NK-92 treated with Interleukin-12 subunit alpha and Interleukin-12 subunit beta, amount 100 ng/mL, for 24 hours (cell line): ENCODE results near the gene WDR70.
"Not testable (repeated sequence)": the region's sequence is repeated elsewhere in the genome, so short reads cannot be mapped to it uniquely, and the experiment has no call there.

Source experiments
- DNase-seq: peaks from one replicate; lab custom pipeline; 2025; lab: John Stamatoyannopoulos, UW

Gene WDR70

DNA sequence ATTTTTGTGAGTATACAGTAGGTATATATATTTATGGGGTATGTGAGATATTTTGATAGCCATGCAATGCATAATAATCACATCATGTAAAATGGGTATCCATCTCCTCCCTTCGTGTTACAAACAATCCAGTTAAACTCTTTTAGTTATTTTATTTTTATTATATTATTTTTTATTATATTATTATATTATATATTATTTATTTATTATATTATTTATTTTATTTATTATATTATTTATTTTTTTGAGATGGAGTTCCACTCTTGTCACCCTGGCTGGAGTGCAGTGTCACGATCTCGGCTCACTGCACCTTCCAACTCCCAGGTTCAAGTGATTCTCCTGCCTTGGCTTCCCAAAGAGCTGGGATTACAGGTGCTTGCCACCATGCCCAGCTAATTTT, 138.6 kb downstream of the WDR70 start:
- DNase-seq = no peak

- not testable (repeated sequence) for DNase-seq
These were observed 139.2 kb downstream of the WDR70 start for GRCh38 chr5:37518356-37518755.

- DNase-seq = no peak
These were observed 140.2 kb downstream of the WDR70 start for GRCh38 chr5:37519304-37519703.

- no peak for DNase-seq
These were observed 140.7 kb downstream of the WDR70 start for GRCh38 chr5:37519807-37520206.

DNA sequence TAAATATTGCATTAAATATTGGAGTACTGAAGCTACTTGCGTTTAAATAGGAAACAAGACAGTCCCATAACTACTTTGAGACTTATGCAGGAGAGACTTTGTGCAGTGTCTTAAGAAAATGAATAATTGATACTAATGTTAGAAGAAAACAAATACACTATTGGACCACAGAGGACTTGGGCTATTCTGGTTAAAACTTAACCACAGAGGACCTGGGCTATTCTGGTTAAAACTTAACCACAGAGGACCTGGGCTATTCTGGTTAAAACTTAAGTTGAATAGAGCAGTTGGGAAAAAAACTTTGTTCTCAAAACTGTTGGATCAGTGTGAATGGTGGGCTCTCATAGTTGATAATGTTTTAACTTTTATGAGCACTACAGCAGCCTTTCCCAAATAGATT, 141.7 kb downstream of the WDR70 start:
- DNase-seq = no peak

DNA sequence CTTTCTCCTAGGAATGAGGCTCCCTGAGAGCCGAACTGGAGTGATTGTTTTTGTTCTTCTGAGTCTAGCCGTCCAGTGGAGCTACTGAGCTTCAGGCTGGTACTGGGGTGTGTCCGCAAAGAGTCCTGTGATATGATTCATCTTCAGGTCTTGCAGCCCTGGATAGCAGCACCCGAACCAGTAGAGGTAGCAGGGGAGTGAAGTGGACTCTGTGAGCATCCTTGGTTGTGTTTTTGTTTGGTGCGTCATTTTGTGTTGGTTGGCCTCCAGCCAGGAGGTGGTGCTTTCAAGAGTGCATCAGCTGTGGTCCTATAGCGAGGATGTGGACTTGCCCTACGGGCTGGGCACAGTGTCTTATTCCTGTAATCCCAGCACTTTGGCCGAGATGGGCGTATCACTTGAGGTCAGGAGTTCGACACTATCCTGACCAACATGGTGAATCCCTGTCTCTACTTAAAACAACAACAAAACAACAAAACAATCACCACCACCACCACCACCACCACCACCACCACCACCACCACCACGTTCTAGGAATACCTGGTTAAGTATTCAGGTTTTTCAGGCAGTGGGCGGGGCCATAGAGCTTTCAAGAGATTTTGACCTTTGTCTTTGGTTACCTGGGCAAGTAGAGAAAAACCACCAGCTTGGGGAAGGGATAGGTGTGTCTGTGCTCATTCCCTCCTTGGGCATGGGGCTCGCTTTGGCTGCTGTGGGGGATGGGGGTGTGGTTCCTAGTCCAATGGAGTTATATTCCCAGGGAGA, 154.0 kb downstream of the WDR70 start:
- DNase-seq = no peak

- no peak for DNase-seq
These were observed 154.7 kb downstream of the WDR70 start for GRCh38 chr5:37533851-37534250.

GRCh38 chr5:37539459-37539858, 160.3 kb downstream of the WDR70 start:
- DNase-seq = no peak

DNA sequence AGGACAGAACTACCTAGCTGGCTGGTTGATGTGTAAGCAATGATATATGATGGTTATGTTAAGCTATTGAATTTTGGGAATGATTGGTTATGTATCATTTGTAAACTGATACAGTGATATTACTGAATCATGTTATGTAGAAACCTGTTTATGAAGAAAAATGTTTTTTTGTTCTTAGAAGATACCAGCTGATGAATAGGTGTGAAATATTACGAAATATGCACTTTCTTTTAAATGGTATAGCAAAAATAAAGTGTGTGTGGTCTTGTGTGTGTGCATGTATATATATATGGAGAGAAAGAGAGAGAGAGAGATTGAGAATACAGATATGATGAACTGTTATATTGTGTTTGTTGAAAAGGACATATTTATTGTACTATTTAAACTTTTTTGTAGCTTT, 164.1 kb downstream of the WDR70 start:
- no peak for DNase-seq

- DNase-seq = no peak
These were observed 170.3 kb downstream of the WDR70 start for GRCh38 chr5:37549411-37549810.

- no peak for DNase-seq
These were observed 173.0 kb downstream of the WDR70 start for GRCh38 chr5:37552161-37552560.

- DNase-seq = no peak
These were observed 173.9 kb downstream of the WDR70 start for GRCh38 chr5:37552770-37553719.

DNA sequence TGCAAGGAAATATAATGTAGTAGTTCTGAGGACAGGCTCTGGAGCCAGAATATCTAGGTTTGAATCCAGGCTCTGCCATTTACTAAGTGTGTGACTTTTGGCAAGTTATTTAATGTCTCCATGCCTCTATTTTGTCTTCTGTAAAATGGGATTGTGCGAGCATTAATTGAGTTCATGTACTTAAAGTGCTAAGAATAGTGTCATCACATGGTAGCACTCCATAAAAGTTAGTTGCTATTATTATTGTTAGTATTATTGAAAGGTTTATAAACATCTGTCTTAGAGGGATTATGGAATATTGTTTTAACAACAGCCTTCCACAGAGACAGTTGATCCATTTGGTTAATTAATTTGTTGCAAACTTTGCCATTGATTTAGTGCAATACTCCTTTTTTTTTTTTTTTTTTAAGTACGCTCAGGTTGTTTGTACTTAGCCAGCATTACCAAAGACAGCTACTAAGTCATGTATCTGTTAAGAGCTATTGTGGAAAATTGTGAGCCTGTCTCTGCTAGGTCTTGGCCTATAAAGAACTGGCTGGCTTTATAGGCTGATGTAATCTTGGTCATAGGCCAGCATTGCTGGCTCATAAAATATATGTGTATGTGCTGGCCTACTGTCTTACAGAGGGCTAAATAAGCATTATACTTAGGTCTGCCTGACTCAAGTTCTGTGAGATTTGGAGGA, 174.7 kb downstream of the WDR70 start:
- DNase-seq = no peak

- no peak for DNase-seq
These were observed 175.3 kb downstream of the WDR70 start for GRCh38 chr5:37554405-37554739.

- DNase-seq = no peak
These were observed 175.8 kb downstream of the WDR70 start for GRCh38 chr5:37554938-37555337.

DNA sequence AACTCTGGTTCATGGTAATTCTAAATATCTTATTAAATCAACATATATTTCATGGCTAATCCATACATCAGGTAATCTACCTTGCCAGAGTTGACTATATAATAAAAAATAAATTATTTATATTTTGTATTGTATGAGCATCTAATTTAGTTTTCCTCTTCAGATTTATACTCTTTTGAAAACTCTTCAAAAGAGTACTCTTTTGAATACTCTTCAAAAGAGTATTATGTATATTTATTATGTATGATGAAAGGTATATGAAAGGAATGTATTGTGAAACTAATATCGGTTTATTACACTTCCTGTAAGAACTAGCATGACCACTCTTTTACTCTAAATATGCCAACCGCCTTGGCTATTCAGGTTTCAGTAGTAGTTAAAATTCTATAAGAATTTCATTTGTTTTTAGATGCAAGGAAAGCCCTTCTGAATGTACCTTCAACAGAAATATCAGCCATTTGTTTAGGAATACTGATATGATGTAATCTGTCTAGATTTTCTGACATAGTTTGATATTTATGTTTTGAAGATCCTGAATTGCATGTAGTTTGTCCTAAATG, 178.7 kb downstream of the WDR70 start:
- no peak for DNase-seq

- no peak for DNase-seq
These were observed 186.0 kb downstream of the WDR70 start for GRCh38 chr5:37565062-37565670.

- DNase-seq = no peak
These were observed 188.4 kb downstream of the WDR70 start for GRCh38 chr5:37567566-37567965.

DNA sequence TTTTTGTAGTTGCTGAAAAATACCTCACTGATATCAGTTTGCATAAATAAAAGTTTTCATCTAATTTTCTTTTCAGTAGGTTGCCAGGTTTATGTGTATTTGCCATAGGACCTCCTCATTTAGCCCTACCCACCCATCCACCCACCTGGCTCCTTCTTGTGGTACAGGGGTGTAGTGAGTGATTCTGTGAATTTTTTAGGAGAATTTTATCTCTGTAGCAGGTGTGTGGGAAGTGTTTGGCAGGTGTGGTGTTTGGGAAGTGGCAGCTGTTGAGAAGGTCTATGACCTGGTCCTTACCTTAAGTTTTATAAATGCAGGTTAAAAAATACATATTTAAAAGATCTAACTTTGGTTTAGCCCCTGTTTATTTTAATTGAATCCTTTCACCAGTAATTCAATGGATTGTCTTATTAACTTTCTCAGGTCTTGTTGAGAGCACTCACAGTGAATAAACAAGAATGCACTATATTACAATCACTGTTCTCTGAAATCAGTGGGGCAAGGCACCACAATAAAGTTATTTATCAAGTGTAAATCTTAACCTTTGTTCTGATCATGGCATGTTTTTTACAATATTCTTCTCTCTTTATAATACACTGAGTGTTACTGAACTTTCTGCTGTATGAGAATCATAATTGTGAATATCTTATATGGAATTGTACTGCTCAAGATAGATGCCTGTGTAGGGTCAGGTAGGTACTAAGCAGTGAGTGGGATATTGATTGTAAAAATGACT, 189.1 kb downstream of the WDR70 start:
- DNase-seq = no peak

GRCh38 chr5:37568893-37569292, 189.8 kb downstream of the WDR70 start:
- DNase-seq = no peak

DNA sequence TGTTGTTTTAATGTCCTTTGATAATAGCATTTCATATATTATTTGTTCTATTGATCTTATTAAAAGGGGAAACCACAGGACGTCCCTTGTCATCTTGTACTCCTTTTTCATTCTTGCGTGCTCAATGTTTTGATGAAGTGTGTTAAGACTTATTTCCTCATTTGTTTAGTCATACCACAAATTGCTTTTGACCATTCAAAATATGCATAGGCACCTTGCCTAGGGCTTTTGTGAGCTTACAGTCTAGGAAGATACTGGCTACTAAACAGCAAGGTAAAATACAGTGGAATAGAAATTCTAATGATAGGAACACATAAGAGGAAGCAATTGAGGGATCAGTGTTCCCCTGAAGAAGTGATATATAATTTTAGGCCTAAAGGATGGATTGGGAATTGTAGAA, 190.3 kb downstream of the WDR70 start:
- DNase-seq = no peak
